Suprapubic skin (tissue), 3 donors: ENCODE data around the gene APRT.

Experiments used
- POLR2AphosphoS5 ChIP-seq, 3 donors: sonication (generic); formaldehyde crosslinking; IDR thresholded peaks; one replicate each; pipeline ENCODE4 v1.6.1; 2017; ENCODE audit warnings: antibody characterized with exemption in 3 of 3
- TF ChIP-seq, protein P1 (sequence below), 2 donors: fragments of 200-600 bp in 1 of 2; fragments of 450-650 bp in 1 of 2; sonication (generic) in 1 of 2; IDR thresholded peaks; one replicate each; pipeline ENCODE4 v1.5.1; 2016 to 2019; ENCODE audit warnings: antibody characterized with exemption in 2 of 2, mild to moderate bottlenecking in 1 of 2, moderate library complexity in 1 of 2

DNA sequence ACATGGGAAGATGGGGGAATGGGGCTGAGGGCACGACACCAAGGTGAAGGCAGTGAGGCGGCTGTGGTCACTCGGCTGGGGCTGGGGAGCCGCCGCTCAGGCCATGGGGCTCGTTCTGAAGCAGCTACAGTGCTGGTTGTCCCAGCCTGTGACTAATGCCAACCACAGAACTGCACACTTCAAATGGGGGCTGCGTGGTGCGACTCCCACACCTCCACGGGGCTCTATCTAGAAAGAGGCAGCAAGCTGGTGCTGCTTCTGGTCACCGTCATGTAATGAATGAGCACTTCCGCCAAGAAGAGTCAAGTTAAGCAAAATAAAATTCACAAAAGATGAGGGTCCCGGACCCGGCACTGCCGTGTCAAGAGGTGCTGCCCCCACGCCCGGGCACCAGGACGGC lies 25.1 kb upstream of the APRT start:
- TF ChIP-seq, protein P1, sequence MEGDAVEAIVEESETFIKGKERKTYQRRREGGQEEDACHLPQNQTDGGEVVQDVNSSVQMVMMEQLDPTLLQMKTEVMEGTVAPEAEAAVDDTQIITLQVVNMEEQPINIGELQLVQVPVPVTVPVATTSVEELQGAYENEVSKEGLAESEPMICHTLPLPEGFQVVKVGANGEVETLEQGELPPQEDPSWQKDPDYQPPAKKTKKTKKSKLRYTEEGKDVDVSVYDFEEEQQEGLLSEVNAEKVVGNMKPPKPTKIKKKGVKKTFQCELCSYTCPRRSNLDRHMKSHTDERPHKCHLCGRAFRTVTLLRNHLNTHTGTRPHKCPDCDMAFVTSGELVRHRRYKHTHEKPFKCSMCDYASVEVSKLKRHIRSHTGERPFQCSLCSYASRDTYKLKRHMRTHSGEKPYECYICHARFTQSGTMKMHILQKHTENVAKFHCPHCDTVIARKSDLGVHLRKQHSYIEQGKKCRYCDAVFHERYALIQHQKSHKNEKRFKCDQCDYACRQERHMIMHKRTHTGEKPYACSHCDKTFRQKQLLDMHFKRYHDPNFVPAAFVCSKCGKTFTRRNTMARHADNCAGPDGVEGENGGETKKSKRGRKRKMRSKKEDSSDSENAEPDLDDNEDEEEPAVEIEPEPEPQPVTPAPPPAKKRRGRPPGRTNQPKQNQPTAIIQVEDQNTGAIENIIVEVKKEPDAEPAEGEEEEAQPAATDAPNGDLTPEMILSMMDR (IDR thresholded peaks at IDR 0.05) = no peak
- TF ChIP-seq POLR2AphosphoS5 (IDR thresholded peaks at IDR 0.05) = no peak
